Measurements from ENCODE around the gene PIAS2.
"Not testable (repeated sequence)": the region's sequence is repeated elsewhere in the genome, so short reads cannot be mapped to it uniquely, and the experiment has no call there.

Gene PIAS2

DNA sequence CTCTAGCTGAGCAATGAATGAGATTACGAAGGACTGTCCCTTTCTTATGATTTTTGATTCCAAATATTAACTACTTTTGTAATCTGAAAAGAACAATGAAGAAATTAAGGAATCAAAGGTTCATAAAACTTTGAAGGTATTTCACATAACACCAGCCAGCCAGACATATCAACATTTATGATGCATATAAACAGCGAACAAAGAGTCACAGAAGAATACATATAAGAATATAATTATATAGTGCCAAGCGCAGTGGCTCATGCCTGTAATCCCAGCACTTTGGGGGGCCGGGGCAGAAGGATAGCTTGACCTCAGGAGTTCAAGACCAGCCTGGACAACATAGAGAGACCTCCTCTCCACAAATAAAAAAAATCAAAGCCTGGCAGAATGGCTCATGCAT lies 34.1 kb downstream of the PIAS2 start:
- no peak overlapping the region for H3K4me3 Mint-ChIP-seq

DNA sequence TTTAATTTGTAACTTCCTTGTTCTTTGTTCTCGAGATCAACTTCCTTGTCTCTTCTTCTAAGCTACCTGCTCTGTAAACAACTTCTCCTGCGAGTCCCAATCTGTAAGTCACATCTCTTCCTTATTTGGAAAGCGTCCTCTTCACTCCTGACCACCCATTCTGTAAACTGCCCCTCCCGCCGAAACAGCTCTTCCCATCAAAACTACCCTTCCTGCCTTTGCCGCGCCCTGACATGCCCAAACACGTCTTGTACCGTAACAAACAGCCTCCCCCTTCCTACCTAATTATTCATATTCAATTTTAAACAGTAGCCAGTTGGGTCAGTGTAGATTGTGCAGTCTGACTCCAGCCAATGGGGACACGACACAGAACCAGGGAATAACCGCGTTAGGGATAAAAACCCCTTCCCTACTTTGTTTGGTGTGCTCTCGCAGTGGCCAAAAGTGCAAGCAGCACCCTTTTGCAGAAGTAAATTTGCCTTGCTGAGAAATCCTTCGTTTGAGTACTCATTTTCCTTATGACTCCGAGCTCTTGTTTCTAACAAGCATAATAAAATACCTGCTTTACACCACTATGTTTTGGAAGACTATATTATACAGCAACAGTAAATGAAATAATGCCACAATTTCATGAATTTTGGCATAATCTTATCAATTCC lies 39.8 kb downstream of the PIAS2 start:
- peaks cover 67% of the 10 kb centered on the region for H3K36me3 Mint-ChIP-seq (ENCODE audit: low read depth)
- no peaks in the 10 kb centered on the region for H3K27me3 Mint-ChIP-seq
- no peak for ATAC-seq
- no peak overlapping the region for H3K4me3 Mint-ChIP-seq
- DNase-seq: no peak
- no peak overlapping the region for H3K27ac Mint-ChIP-seq
- peaks cover 18% of the 10 kb centered on the region for H3K4me1 Mint-ChIP-seq
- H3K9me3 Mint-ChIP-seq: peaks cover 43% of the 10 kb centered on the region

More for the DNA sequence above, 34.1 kb downstream of the PIAS2 start:
- H3K4me1 Mint-ChIP-seq: peaks cover 4% of the 10 kb centered on the region
- peaks cover 12% of the 10 kb centered on the region for H3K9me3 Mint-ChIP-seq
- DNase-seq: no peak
- H3K27ac Mint-ChIP-seq: no peak overlapping the region
- H3K36me3 Mint-ChIP-seq (ENCODE audit: low read depth): peaks cover 41% of the 10 kb centered on the region
- no peak for ATAC-seq
- H3K27me3 Mint-ChIP-seq: no peaks in the 10 kb centered on the region

DNA sequence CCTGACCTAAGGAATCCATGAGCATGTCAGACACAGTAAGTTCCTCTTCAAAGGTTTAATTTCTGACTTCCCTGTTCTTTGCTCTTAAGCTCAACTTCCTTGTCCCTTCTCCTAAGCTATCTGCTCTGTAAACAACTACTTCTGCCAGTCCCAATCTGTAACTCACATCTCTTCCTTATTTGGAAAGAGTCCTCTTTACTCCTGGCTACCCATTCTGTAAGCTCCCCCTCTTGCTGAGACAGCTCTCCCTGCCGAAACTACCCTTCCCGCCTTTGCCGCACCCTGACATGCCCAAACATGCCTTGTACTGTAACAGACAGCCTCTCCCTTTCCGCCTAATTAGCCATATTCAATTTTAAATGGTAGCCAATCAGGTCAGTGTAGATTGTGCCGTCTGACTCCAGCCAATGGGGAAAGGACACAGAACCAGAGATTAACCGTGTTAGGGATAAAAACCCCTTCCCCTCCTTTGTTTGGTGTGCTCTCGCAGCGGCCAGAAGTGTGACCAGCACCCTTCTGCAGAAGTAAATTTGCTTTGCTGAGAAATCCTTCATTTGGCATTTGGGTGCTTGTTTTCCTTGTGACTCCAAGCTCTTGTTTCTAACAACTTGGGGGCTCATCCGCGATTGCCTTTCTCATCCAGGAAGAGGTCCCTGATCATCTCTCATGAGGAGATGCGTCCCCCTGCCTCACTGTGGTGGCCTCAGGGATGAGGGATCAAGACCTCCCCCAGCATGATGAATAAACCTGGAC lies 49.0 kb downstream of the PIAS2 start:
- Mint-ChIP-seq H3K9me3 (peaks cover 34% of the 10 kb centered on the region), H3K27ac (no peak overlapping the region), H3K27me3 (no peaks in the 10 kb centered on the region), H3K4me3 (no peak overlapping the region), H3K4me1 (peaks cover 16% of the 10 kb centered on the region), H3K36me3 (ENCODE audit: low read depth) (peaks cover 51% of the 10 kb centered on the region)
- no peak for ATAC-seq
- no peak for DNase-seq

DNA sequence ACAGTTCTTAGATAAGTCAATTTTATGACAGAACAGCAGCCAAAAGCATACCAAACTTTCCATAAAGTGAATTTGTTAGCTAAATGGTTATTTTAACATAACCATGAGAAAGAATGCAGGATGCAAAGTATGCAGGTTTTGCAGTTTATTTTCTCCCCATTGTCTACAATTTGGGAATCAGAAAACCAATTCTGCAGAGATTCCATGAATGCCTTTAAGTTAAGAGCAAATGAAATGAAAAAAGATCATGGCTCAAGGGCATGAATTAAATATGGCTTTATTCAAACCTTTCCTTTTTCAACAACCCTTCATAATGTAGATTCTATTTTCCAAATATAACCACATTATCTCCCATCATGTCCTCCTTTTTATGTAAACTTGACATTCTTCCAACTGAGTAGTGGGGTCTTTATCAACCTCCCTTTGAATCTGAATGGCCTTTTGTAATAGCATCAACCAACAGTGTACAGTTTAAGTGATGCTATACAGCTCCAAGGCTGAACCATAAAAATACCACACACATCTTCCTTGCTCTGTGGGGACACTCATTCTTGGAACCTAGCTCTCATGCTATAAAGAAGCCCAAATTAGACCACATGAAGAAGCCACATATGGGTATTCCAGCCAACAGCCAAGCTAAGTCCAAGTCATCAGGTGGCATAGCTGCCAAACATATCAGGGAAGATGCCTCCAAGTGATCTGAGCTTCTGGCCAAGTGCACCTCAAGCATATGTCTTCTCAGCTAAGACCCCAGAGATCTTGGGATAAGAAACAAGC lies 49.8 kb downstream of the PIAS2 start:
- peaks cover 13% of the 10 kb centered on the region for H3K4me1 Mint-ChIP-seq
- H3K27ac Mint-ChIP-seq: no peak overlapping the region
- H3K4me3 Mint-ChIP-seq: no peak overlapping the region
- DNase-seq (no peak), ATAC-seq (no peak)
- H3K36me3 Mint-ChIP-seq (ENCODE audit: low read depth): peaks cover 47% of the 10 kb centered on the region
- no peaks in the 10 kb centered on the region for H3K27me3 Mint-ChIP-seq
- H3K9me3 Mint-ChIP-seq: peaks cover 29% of the 10 kb centered on the region

DNA sequence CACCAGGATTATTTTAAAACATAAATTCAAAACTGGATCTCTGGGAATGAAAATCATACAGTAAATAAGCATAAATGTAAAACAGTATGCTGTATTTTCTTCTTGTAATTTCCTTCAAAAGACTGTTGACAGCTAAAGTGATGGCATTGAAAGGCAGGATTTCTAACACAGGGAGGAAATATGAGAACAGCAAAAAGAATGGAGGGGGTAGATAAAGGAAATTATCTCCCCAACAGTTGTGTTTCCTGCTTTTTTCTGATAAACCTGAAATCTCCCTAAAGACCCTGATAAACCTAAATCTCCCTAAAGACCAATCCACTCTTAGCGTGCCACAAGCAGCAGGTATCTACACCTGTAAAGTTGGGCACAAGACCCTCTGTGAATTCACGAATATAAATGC lies 50.8 kb downstream of the PIAS2 start:
- no peak for DNase-seq
- Mint-ChIP-seq H3K27me3 (no peaks in the 10 kb centered on the region), H3K4me3 (no peak overlapping the region), H3K36me3 (ENCODE audit: low read depth) (peaks cover 41% of the 10 kb centered on the region), H3K9me3 (peaks cover 26% of the 10 kb centered on the region), H3K4me1 (peaks cover 13% of the 10 kb centered on the region), H3K27ac (no peak overlapping the region)
- ATAC-seq: no peak

DNA sequence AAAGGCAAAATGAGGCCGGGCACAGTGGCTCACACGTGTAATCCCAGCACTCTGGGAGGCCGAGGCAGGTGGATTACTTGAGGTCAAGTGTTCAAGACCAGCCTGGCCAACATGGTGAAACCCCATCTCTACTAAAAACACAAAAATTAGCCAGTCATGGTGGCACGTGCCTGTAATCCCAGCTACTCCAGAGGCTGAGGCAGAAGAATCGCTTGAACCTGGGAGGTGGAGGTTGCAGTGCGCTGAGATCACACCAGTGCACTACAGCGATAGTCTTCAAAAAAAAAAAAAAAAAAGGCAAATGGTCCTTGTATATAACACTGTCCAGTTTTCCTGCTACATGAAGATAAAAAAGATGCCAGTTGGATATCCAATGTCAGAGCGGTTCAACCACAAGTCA lies 52.1 kb downstream of the PIAS2 start:
- H3K9me3 Mint-ChIP-seq: peaks cover 26% of the 10 kb centered on the region
- not testable (repeated sequence) for H3K4me3 Mint-ChIP-seq, H3K27me3 Mint-ChIP-seq, DNase-seq, ATAC-seq, H3K27ac Mint-ChIP-seq
- peaks cover 32% of the 10 kb centered on the region for H3K36me3 Mint-ChIP-seq (ENCODE audit: low read depth)
- H3K4me1 Mint-ChIP-seq: peaks cover 13% of the 10 kb centered on the region

DNA sequence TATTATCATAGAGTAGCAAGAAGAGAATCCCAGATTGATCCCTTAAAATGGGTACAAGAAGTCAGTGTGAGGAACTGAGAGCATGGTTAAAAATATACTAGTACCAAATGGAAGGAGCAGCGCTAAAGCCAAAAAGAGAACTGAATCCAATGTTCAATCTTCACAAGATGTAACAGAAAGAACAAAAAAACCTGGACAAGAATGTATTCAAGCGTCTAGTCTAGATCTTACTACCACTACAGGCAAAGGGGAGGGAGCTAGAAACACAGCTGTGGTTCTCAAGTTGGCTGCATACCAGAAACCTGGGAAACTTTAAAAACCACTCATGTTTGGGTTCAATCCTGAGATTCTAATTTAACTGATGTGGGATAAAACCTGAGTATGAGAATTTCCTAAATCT lies 57.5 kb downstream of the PIAS2 start:
- DNase-seq (no peak), ATAC-seq (no peak)
- H3K4me1 Mint-ChIP-seq: peaks cover 10% of the 10 kb centered on the region
- peaks cover 45% of the 10 kb centered on the region for H3K36me3 Mint-ChIP-seq (ENCODE audit: low read depth)
- H3K9me3 Mint-ChIP-seq: no peaks in the 10 kb centered on the region
- no peak overlapping the region for H3K4me3 Mint-ChIP-seq
- H3K27me3 Mint-ChIP-seq: no peaks in the 10 kb centered on the region
- no peak overlapping the region for H3K27ac Mint-ChIP-seq

DNA sequence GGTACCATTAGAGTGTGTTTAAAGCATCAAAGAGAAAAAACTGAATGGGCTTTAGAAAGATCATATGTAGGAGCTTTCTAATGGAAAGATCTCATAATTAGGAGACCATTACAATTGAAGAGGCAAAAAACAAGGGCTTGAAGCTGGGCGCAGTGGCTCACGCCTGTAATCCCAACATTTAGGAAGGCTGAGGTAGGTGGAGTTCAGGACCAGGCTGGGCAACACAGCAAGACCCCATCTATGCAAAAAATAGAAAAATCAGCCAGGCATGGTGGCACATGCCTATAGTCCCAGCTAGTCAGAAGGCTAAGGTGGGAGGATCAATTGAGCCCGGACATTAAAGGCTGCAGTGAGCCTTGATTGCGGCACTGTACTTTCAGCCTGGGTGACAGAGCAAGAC lies 59.0 kb downstream of the PIAS2 start:
- H3K27me3 Mint-ChIP-seq: no peaks in the 10 kb centered on the region
- H3K27ac Mint-ChIP-seq: no peak overlapping the region
- H3K36me3 Mint-ChIP-seq (ENCODE audit: low read depth): peaks cover 55% of the 10 kb centered on the region
- ATAC-seq (no peak), DNase-seq (no peak)
- no peak overlapping the region for H3K4me3 Mint-ChIP-seq
- no peaks in the 10 kb centered on the region for H3K9me3 Mint-ChIP-seq
- H3K4me1 Mint-ChIP-seq: peaks cover 10% of the 10 kb centered on the region

DNA sequence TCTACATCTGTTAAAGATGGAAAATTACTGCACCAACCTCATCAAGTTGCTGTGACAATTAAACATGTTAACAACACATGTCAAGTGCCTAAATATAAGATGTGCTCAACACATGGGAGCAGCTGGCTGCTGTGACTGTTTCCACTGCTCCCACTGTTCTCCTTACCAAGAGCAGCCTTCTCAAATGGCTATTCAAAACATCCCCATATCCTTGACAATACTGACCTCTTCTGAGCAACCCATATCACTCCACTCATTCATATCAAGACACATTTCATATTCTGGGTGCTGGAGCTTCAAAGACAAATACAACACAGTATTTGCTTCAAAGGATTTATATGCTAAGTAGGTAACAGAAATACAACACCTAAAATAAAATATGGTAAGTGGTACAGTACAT lies 60.3 kb downstream of the PIAS2 start:
- H3K9me3 Mint-ChIP-seq: no peaks in the 10 kb centered on the region
- DNase-seq (no peak), ATAC-seq (no peak)
- no peak overlapping the region for H3K27ac Mint-ChIP-seq
- peaks cover 59% of the 10 kb centered on the region for H3K36me3 Mint-ChIP-seq (ENCODE audit: low read depth)
- peaks cover 10% of the 10 kb centered on the region for H3K4me1 Mint-ChIP-seq
- no peak overlapping the region for H3K4me3 Mint-ChIP-seq
- H3K27me3 Mint-ChIP-seq: no peaks in the 10 kb centered on the region

DNA sequence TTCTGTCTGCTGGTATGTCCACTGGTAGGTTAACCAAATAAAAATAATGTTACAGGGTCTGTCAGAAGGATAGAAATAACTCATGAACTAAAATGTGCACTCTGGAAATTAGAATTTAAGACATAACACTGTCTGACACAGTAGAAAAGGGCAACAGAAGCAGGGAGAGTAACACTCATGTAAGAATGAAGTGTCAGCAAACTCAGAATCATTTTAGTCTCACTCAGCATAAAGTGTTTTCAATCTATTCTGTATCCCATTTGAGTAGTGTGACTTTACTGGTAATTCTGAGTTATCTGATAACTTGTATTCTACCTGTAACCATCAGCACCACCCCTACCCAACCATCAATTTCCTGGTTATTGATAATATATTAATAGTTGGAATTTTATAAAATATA lies 68.3 kb downstream of the PIAS2 start:
- H3K36me3 Mint-ChIP-seq (ENCODE audit: low read depth): peaks cover 30% of the 10 kb centered on the region

DNA sequence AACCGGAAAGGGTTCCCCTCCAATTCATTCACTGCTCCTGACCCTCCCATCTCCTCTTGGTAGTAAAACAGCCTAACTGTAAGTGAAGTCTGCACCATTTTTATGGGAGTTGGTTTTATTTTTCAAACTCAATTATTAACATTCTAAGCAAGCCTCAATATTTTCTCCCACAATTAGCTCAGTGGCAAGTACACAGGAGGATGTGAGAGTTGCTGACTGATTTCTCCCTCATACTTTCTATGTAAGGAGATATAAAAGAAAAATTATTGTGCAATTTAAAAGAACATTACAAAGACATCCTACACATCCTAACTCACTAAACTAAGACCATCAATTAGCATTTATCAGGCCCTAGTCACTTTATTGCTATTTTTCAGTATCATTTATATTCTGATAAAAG lies 73.9 kb downstream of the PIAS2 start:
- Mint-ChIP-seq H3K4me3 (no peak overlapping the region), H3K27ac (no peak overlapping the region), H3K36me3 (ENCODE audit: low read depth) (peaks cover 28% of the 10 kb centered on the region), H3K4me1 (no peaks in the 10 kb centered on the region), H3K9me3 (no peaks in the 10 kb centered on the region), H3K27me3 (no peaks in the 10 kb centered on the region)
- ATAC-seq (no peak), DNase-seq (no peak)

More for the DNA sequence above, 68.3 kb downstream of the PIAS2 start:
- H3K9me3 Mint-ChIP-seq: no peaks in the 10 kb centered on the region
- ATAC-seq: no peak
- no peak overlapping the region for H3K4me3 Mint-ChIP-seq
- no peak overlapping the region for H3K27ac Mint-ChIP-seq
- DNase-seq: no peak
- H3K4me1 Mint-ChIP-seq: no peaks in the 10 kb centered on the region
- no peaks in the 10 kb centered on the region for H3K27me3 Mint-ChIP-seq

DNA sequence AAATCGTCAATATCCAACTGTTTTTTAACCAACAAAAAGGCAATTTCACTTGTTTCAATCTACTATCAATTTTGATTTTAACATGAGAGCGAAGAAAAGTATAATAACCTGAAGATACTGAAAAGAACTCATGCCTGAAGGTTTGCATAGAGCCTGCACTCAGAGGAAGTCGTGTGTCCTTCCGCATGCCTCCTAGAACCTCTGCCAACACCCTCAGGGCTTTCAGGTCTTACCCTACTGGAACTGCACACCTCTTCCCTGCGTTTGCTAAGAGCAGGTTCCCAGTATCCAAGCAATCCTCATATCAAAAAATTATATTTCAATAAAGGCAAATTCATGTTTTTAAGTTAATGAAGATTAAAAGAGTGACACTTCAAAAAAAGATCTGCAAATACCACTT lies 74.7 kb downstream of the PIAS2 start:
- Mint-ChIP-seq H3K9me3 (no peaks in the 10 kb centered on the region), H3K27me3 (no peaks in the 10 kb centered on the region), H3K4me3 (no peak overlapping the region), H3K27ac (no peak overlapping the region), H3K36me3 (ENCODE audit: low read depth) (peaks cover 28% of the 10 kb centered on the region), H3K4me1 (no peaks in the 10 kb centered on the region)
- DNase-seq (no peak), ATAC-seq (no peak)

DNA sequence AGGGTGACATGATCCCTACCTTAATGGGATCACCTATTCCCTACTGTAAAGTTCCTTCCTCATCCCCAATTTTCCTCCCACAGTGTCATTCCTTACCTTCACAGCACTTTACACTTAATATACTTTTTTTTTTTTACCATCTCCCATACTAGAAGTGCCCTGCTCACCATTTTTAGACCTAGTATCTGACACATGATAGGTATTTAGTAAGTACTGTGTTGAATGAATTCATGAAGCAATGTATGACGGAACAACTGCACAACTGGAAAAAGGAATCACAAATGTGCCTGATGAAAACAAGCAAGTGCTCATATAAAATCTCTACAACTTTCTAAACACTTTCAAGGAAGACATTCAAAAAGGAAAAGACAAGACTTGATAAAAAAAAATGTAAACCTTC lies 83.4 kb downstream of the PIAS2 start:
- H3K9me3 Mint-ChIP-seq: no peaks in the 10 kb centered on the region
- ATAC-seq: no peak
- no peaks in the 10 kb centered on the region for H3K4me1 Mint-ChIP-seq
- H3K36me3 Mint-ChIP-seq (ENCODE audit: low read depth): peaks cover 49% of the 10 kb centered on the region
- no peak overlapping the region for H3K4me3 Mint-ChIP-seq
- H3K27ac Mint-ChIP-seq: no peak overlapping the region
- H3K27me3 Mint-ChIP-seq: no peaks in the 10 kb centered on the region
- DNase-seq: no peak

DNA sequence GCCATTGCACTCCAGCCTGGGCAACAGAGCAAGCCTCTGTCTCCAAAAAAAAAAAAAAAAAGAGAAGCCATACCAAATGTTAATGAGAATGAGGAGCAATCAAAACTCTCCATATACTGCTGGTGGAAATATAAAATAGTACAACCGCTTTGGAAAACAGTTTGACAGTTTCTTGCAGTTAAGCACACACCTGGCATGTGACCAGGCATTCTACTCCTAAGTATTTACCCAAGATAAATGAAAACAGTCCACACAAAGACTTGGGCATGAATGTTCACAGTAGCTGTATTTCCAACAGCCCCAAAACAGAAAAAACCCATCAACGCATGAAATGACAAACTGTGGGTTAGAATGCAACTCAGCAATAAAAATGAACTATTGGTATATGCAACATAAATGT lies 84.5 kb downstream of the PIAS2 start:
- no peaks in the 10 kb centered on the region for H3K9me3 Mint-ChIP-seq
- H3K27me3 Mint-ChIP-seq: no peaks in the 10 kb centered on the region
- H3K4me1 Mint-ChIP-seq: no peaks in the 10 kb centered on the region
- H3K27ac Mint-ChIP-seq: no peak overlapping the region
- DNase-seq (no peak), ATAC-seq (no peak)
- H3K4me3 Mint-ChIP-seq: no peak overlapping the region
- peaks cover 54% of the 10 kb centered on the region for H3K36me3 Mint-ChIP-seq (ENCODE audit: low read depth)

DNA sequence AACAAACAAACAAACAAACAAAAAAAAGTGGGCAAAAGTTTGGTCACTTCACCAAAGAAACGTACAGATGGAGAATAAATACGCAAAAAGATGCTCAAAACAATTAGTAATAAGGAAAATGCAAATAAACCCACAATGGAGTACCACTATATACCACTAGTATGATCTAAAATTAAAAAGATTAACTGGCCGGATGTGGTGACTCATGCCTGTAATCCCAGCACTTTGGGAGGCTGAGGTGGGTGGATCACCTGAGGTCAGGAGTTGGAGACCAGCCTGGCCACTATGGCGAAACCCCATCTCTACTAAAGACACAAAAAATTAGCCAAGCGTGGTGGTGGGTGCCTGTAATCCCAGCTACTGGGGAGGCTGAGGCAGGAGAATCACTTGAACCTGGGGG lies 84.9 kb downstream of the PIAS2 start:
- H3K4me3 Mint-ChIP-seq, H3K9me3 Mint-ChIP-seq, DNase-seq, ATAC-seq, H3K27me3 Mint-ChIP-seq, H3K27ac Mint-ChIP-seq, H3K4me1 Mint-ChIP-seq: not testable (repeated sequence)
- peaks cover 57% of the 10 kb centered on the region for H3K36me3 Mint-ChIP-seq (ENCODE audit: low read depth)

All from activated naive CD8-positive, alpha-beta T cell treated with anti-CD3 and anti-CD28 coated beads, Interleukin-2, amount 50 U/mL, for 24 hours (primary cell).